Peyer's patch (tissue), 4 donors: ENCODE results near the gene TMEM51. TPM values are rescaled to one million over a fixed set of nuclear protein-coding genes. Genes with fewer than 3 reads are reported as not detected.

ENCODE experiments used
- DNase-seq, 3 donors: peaks; one replicate each; pipeline ENCODE4 v3.0.0-alpha.2; 2017 to 2019
- H3K27ac ChIP-seq, 4 donors: fragments of 200-600 bp; sonication (generic); one replicate each; pipeline ENCODE4 v1.5.1; 2016 to 2019
- H3K27me3 ChIP-seq, 2 donors: fragments of 200-600 bp; sonication (generic); one replicate each; pipeline ENCODE4 v1.5.1; 2019
- H3K36me3 ChIP-seq, 3 donors: fragments of 200-600 bp; sonication (generic); one replicate each; pipeline ENCODE4 v1.5.1; 2016 to 2019
- H3K4me1 ChIP-seq, 4 donors: fragments of 200-600 bp; sonication (generic); one replicate each; pipeline ENCODE4 v1.5.1; 2016 to 2019
- H3K4me3 ChIP-seq, 4 donors: fragments of 200-600 bp; sonication (generic); 1 replicate in 3 of 4; 2 replicates in 1 of 4; pipeline ENCODE4 v1.5.1; 2016 to 2019; ENCODE audit warnings: mild to moderate bottlenecking in 1 of 4
- H3K9me3 ChIP-seq, 4 donors: fragments of 200-600 bp; sonication (generic); one replicate each; pipeline ENCODE4 v1.5.1; 2016 to 2019; ENCODE audit warnings: mild to moderate bottlenecking in 1 of 4
- CTCF ChIP-seq, 6 experiments: fragments of 450-650 bp in 4 of 6; fragments of 200-600 bp in 2 of 6; sonication (generic) in 1 of 6; IDR thresholded peaks; one replicate each; pipeline ENCODE4 v1.5.1; 2017 to 2019; ENCODE audit warnings: antibody characterized with exemption in 6 of 6, mild to moderate bottlenecking in 3 of 6, moderate library complexity in 1 of 6
- POLR2A ChIP-seq, 2 donors: fragments of 450-650 bp; IDR thresholded peaks; one replicate each; pipeline ENCODE4 v1.5.1; 2017; ENCODE audit warnings: antibody characterized with exemption in 2 of 2, mild to moderate bottlenecking in 2 of 2, moderate library complexity in 2 of 2
- total RNA-seq, 4 donors: library from RNA; depleted of rRNA; stranded (reverse); fragments of >200 nt; gene quantifications; one replicate each; pipeline ENCODE4 v1.1.0, GENCODE V29; 2016

TMEM51 gene
- total RNA-seq, 4 donors from 2014 or later: 3.3 to 31.0 (median 20.6) TPM

- Histone ChIP-seq H3K4me3 (no peak overlapping the region), H3K27me3 (no peaks in the 10 kb centered on the region), H3K36me3 (no peaks in the 10 kb centered on the region), H3K9me3 (no peaks in the 10 kb centered on the region), H3K27ac (no peak overlapping the region), H3K4me1 (peaks cover 0 to 20% (median 3%) of the 10 kb centered on the region in 4 donors)
- DNase-seq: no peak
- TF ChIP-seq POLR2A (IDR thresholded peaks at IDR 0.05) (no peak), CTCF (IDR thresholded peaks at IDR 0.05) (no peak)
Measured at GRCh38 chr1:15244813-15245212, 91.3 kb downstream of the TMEM51 start.

- Histone ChIP-seq H3K36me3 (no peaks in the 10 kb centered on the region), H3K4me1 (peaks cover 0 to 20% (median 3%) of the 10 kb centered on the region in 4 donors), H3K27me3 (no peaks in the 10 kb centered on the region), H3K27ac (peak overlapping the region in 2 of 4 donors; percentile 9 to 38), H3K9me3 (no peaks in the 10 kb centered on the region), H3K4me3 (no peak overlapping the region)
- TF ChIP-seq CTCF (IDR thresholded peaks at IDR 0.05) (no peak), POLR2A (IDR thresholded peaks at IDR 0.05) (no peak)
- DNase-seq: no peak
Measured at GRCh38 chr1:15245593-15246360, 92.2 kb downstream of the TMEM51 start.

GRCh38 chr1:15246960-15247614 lies 93.5 kb downstream of the TMEM51 start, which contains the start of gene FHAD1:
Gene FHAD1, plus strand, starts transcription at chr1:15247223. Its CDS starts 4,562 bp downstream, at chr1:15251785.
- H3K27ac ChIP-seq: peak within 1 kb of the TSS in 2 of 4 donors; percentile 9 to 38
- no peaks in the 10 kb centered on the region for H3K36me3 ChIP-seq
- H3K9me3 ChIP-seq: no peaks in the 10 kb centered on the region
- H3K27me3 ChIP-seq: no peaks in the 10 kb centered on the region
- peaks cover 0 to 20% (median 3%) of the 10 kb centered on the region in 4 donors for H3K4me1 ChIP-seq
- peak; percentile 22 to 71 (median 69) for DNase-seq
- H3K4me3 ChIP-seq: peak within 1 kb of the TSS; percentile 27 to 59 (median 46)
- TF ChIP-seq CTCF (IDR thresholded peaks at IDR 0.05) (no peak), POLR2A (IDR thresholded peaks at IDR 0.05) (no peak)

- H3K27ac ChIP-seq: no peak overlapping the region
- no peaks in the 10 kb centered on the region for H3K27me3 ChIP-seq
Measured at GRCh38 chr1:15248216-15248615, 94.7 kb downstream of the TMEM51 start.

GRCh38 chr1:15249081-15249480 lies 95.5 kb downstream of the TMEM51 start:
- no peak overlapping the region for H3K27ac ChIP-seq
- no peaks in the 10 kb centered on the region for H3K9me3 ChIP-seq
- TF ChIP-seq POLR2A (IDR thresholded peaks at IDR 0.05): no peak
- H3K36me3 ChIP-seq: no peaks in the 10 kb centered on the region
- no peaks in the 10 kb centered on the region for H3K27me3 ChIP-seq
- DNase-seq: no peak
- peaks cover 0 to 20% (median 3%) of the 10 kb centered on the region in 4 donors for H3K4me1 ChIP-seq
- H3K4me3 ChIP-seq: no peak overlapping the region

More at GRCh38 chr1:15248216-15248615, 94.7 kb downstream of the TMEM51 start:
- no peak overlapping the region for H3K4me3 ChIP-seq
- no peak for TF ChIP-seq CTCF (IDR thresholded peaks at IDR 0.05)
- TF ChIP-seq POLR2A (IDR thresholded peaks at IDR 0.05): no peak
- no peak for DNase-seq
- H3K9me3 ChIP-seq: no peaks in the 10 kb centered on the region
- H3K36me3 ChIP-seq: no peaks in the 10 kb centered on the region
- peaks cover 0 to 20% (median 3%) of the 10 kb centered on the region in 4 donors for H3K4me1 ChIP-seq
